ENCODE data around the gene RERE.

- TF ChIP-seq MAX (IDR thresholded peaks at IDR 0.05) = no peak
- no peak for TF ChIP-seq RAD21 (IDR thresholded peaks at IDR 0.05; ENCODE audit: low read depth)
- TF ChIP-seq YY1 (IDR thresholded peaks at IDR 0.05; ENCODE audit: low read depth) = no peak
- no peak for TF ChIP-seq REST (IDR thresholded peaks at IDR 0.05; ENCODE audit: low read depth)
- no peak for TF ChIP-seq EGR1 (IDR thresholded peaks at IDR 0.05)
- TF ChIP-seq CREB1 (IDR thresholded peaks at IDR 0.05; ENCODE audit: low read depth) = no peak
- TF ChIP-seq CEBPB (IDR thresholded peaks at IDR 0.05) = no peak
- TF ChIP-seq TAF1 (IDR thresholded peaks at IDR 0.05; ENCODE audit: low read depth) = no peak
- no peak for TF ChIP-seq FOXM1 (IDR thresholded peaks at IDR 0.05; ENCODE audit: borderline replicate concordance, low read depth)
- TF ChIP-seq TEAD4 (IDR thresholded peaks at IDR 0.05) = no peak
- TF ChIP-seq ZBTB7A (IDR thresholded peaks at IDR 0.05; ENCODE audit: low read depth) = no peak
- TF ChIP-seq EP300 (IDR thresholded peaks at IDR 0.05; ENCODE audit: borderline replicate concordance) = no peak
- no peak for TF ChIP-seq USF1 (IDR thresholded peaks at IDR 0.05)
- no peak for TF ChIP-seq TCF12 (IDR thresholded peaks at IDR 0.05; ENCODE audit: low read depth)
These were observed 437.8 kb downstream of the RERE start for GRCh38 chr1:8379513-8380186.

Data from Ishikawa (cell line).